Activated CD8-positive, alpha-beta T cell treated with anti-CD3 and anti-CD28 coated beads, Interleukin-2, amount 10 ng/mL, durations not matched to agents 7 days and 5 days (primary cell): Measurements from ENCODE around the gene TMEM198. TPM values are rescaled to one million over a fixed set of nuclear protein-coding genes. Genes with fewer than 3 reads are reported as not detected.

Source experiments
- ATAC-seq: fragments of 150-1000 bp; cut with Tn5 transposase; one replicate; pipeline ENCODE4 v1.10.0; 2021; ENCODE audit warnings: moderate library complexity
- CTCF ChIA-PET: fragments of 350-600 bp; sonication (Branson Sonifier 250); formaldehyde crosslinking; loops from one replicate; lab custom pipeline; 2021; ENCODE audit warnings: antibody characterized with exemption; lab: Charles Lee
- POLR2A ChIA-PET: fragments of 350-600 bp; sonication (Branson Sonifier 250); formaldehyde crosslinking; loops from one replicate; lab custom pipeline; 2021; ENCODE audit warnings: antibody characterized with exemption; lab: Charles Lee
- DNase-seq: peaks from one replicate; pipeline ENCODE4 v3.0.0-alpha.2; 2020
- H3K27ac Mint-ChIP-seq: one replicate; pipeline ENCODE4 v1.8.0; 2021; ENCODE audit warnings: mild to moderate bottlenecking, mixed read lengths
- H3K27me3 Mint-ChIP-seq: one replicate; pipeline ENCODE4 v1.8.0; 2021; ENCODE audit warnings: low read depth, mixed read lengths
- H3K36me3 Mint-ChIP-seq: one replicate; pipeline ENCODE4 v1.8.0; 2021; ENCODE audit warnings: low read depth, mixed read lengths
- H3K4me1 Mint-ChIP-seq: one replicate; pipeline ENCODE4 v1.8.0; 2021; ENCODE audit warnings: low read depth, mixed read lengths
- H3K4me3 Mint-ChIP-seq: one replicate; pipeline ENCODE4 v1.8.0; 2021; ENCODE audit warnings: mild to moderate bottlenecking, mixed read lengths
- H3K9me3 Mint-ChIP-seq: one replicate; pipeline ENCODE4 v1.8.0; 2022; ENCODE audit warnings: mixed read lengths; ENCODE audit not compliant: insufficient read depth
- total RNA-seq, 2 experiments: library from RNA; stranded (reverse); gene quantifications; one replicate each; pipeline ENCODE4 v1.2.3, GENCODE V29; 2021

TMEM198 gene
- total RNA-seq, 2 experiments from 2014 or later = 0.47 to 0.60 TPM

GRCh38 chr2:219510512-219511135 lies 33.2 kb upstream of the TMEM198 start:
- H3K27me3 Mint-ChIP-seq = peaks cover 49% of the 10 kb centered on the region
- DNase-seq (no peak), ATAC-seq (no peak)
- CTCF ChIA-PET = interaction anchor here (0.6 to 4.1 kb wide), 8 partner anchors 10 to 92 kb away, joined by 3 to 34 read pairs (median 5); partner anchors contain the start of gene GMPPA
- peaks cover 15% of the 10 kb centered on the region for H3K4me1 Mint-ChIP-seq
- H3K9me3 Mint-ChIP-seq = no peaks in the 10 kb centered on the region
- no peak overlapping the region for H3K4me3 Mint-ChIP-seq
- H3K36me3 Mint-ChIP-seq = peaks cover 2% of the 10 kb centered on the region
- no peak overlapping the region for H3K27ac Mint-ChIP-seq
- POLR2A ChIA-PET = interaction anchor here (0.6 kb wide), 1 partner anchor 618 kb away, joined by 3 read pairs; no protein-coding TSS in a partner anchor

DNA sequence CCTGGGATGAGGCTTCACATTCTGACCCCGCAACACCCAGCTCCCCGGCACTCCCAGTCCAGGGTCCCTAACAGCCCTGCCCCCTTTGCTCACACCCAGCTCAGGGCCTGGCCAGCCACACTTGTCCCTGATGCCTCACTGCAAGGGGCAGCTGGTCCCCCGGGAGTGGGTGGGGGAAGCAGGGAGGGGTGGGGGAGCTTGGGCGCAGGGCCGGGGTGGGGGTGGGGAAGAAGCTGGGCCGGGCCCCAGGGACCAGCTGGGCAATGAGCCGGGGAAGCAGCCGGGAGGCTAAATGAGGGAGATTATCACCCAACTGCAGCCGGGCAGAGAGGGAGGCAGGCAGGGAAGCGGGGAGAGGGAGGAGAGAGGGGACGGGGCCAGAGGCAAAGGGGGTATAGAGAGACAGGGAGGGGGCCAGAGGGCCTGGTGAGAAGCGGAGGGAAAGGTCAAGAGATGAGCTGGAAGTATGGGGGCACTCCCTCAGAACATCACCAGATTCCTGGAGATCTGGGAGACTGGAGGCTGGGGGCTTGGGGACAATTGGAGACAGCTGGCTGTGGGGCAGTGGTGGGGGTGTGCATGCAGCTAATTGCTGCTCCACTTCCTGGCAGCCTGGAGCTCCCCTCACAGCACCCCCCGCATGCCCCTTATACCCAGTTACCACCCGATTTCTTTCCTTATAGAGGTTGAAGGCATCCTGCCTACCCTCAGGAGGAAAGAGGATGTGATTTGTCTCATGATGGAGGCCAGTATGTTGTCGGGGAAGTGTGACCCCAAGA lies 32.1 kb upstream of the TMEM198 start:
- no peak for ATAC-seq
- Mint-ChIP-seq H3K4me3 (no peak overlapping the region), H3K4me1 (peaks cover 15% of the 10 kb centered on the region), H3K9me3 (no peaks in the 10 kb centered on the region), H3K27me3 (peaks cover 59% of the 10 kb centered on the region), H3K27ac (no peak overlapping the region), H3K36me3 (peaks cover under 1% of the 10 kb centered on the region)
- no peak for DNase-seq
- CTCF ChIA-PET = interaction anchor here (0.8 to 4.1 kb wide), 5 partner anchors 11 to 131 kb away, joined by 3 to 22 read pairs (median 3); no protein-coding TSS in a partner anchor
- POLR2A ChIA-PET = interaction anchor here (0.6 kb wide), 1 partner anchor 12 kb away, joined by 6 read pairs; no protein-coding TSS in a partner anchor

- CTCF ChIA-PET = interaction anchor here (0.7 to 4.1 kb wide), 5 partner anchors 12 to 130 kb away, joined by 3 to 22 read pairs (median 3); partner anchors contain the start of gene GMPPA
- DNase-seq (no peak), ATAC-seq (no peak)
- no peak overlapping the region for H3K4me3 Mint-ChIP-seq
- H3K27ac Mint-ChIP-seq = no peak overlapping the region
- H3K27me3 Mint-ChIP-seq = peaks cover 67% of the 10 kb centered on the region
- H3K9me3 Mint-ChIP-seq = no peaks in the 10 kb centered on the region
- POLR2A ChIA-PET = no interaction called here
- no peaks in the 10 kb centered on the region for H3K36me3 Mint-ChIP-seq
- peaks cover 15% of the 10 kb centered on the region for H3K4me1 Mint-ChIP-seq
Measured at GRCh38 chr2:219512524-219513216, 31.2 kb upstream of the TMEM198 start.

DNA sequence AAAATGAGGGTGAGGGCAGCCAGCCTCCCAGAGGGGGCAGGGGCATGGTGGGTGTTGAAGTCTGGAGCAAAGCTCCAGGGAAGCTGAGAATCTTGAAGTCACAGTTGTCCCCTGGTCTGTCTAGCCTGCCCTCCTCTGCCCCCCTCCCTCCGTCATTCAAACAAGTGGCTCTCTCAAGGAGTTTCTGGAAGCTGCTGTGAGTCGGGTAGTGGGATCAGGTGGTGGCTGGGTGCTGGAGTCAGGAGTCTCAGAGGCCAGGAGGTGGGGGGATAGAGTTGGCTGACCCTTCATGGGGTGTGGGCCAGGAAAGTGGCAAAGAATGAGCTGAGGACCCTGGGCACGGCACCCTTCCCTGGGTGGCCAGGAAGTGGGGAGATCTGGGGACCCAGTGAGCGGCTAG lies 30.0 kb upstream of the TMEM198 start:
- Mint-ChIP-seq H3K36me3 (no peaks in the 10 kb centered on the region), H3K4me1 (peaks cover 15% of the 10 kb centered on the region), H3K9me3 (no peaks in the 10 kb centered on the region), H3K27ac (no peak overlapping the region), H3K27me3 (peaks cover 75% of the 10 kb centered on the region), H3K4me3 (no peak overlapping the region)
- POLR2A ChIA-PET = no interaction called here
- no peak for DNase-seq
- ATAC-seq = no peak
- CTCF ChIA-PET = interaction anchor here (1.0 to 4.1 kb wide), 4 partner anchors 14 to 129 kb away, joined by 3 to 22 read pairs (median 3); no protein-coding TSS in a partner anchor

DNA sequence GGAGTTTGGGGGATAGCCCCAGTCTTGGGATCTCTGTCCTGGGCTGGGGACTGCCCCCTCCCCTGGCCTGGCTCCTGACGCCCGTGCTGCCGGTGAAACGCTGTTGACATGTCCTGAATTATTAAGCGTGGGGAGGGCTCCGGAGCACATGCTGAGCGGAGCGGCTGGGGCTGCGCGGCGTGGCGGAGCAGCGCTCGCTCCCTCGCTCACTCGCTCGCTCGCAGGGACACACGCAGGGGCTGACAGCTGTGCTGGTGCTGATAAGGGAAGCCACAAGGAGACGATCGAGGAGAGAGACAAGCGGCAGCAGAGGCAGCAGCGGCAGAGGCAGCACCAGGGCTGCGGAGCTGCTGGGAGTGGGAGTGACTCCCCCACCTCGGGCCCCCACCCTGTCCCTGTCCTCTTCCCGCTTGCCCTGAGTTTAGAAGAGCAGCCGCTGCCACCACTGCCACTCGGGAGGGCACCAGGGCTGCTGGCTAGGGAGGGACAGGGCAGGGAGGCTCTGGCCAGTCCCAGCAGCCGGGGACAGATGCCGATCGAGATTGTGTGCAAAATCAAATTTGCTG lies 29.5 kb upstream of the TMEM198 start, which contains the start of gene ASIC4:
TSS of gene ASIC4 (plus strand) at position 287 of the 566 bp plus-strand sequence. CDS start at position 530, 243 bp downstream.
- Mint-ChIP-seq H3K36me3 (no peaks in the 10 kb centered on the region), H3K27me3 (peaks cover 74% of the 10 kb centered on the region), H3K4me1 (peaks cover 15% of the 10 kb centered on the region), H3K9me3 (no peaks in the 10 kb centered on the region), H3K27ac (no peak within 1 kb of the TSS), H3K4me3 (no peak within 1 kb of the TSS)
- DNase-seq = no peak
- POLR2A ChIA-PET = interaction anchor here (0.7 kb wide), 1 partner anchor 11 kb away, joined by 3 read pairs; no protein-coding TSS in a partner anchor
- CTCF ChIA-PET = interaction anchor here (1.1 to 4.1 kb wide), 3 partner anchors 14 to 111 kb away, joined by 3 to 22 read pairs (median 3); no protein-coding TSS in a partner anchor
- peak; percentile 27 for ATAC-seq

- ATAC-seq = no peak
- no peak overlapping the region for H3K27ac Mint-ChIP-seq
- POLR2A ChIA-PET = interaction anchor here (0.6 to 0.7 kb wide), 2 partner anchors 11 to 18 kb away, joined by 3 read pairs; no protein-coding TSS in a partner anchor
- CTCF ChIA-PET = interaction anchor here (1.0 to 4.1 kb wide), 4 partner anchors 15 to 16 kb away, joined by 3 to 22 read pairs (median 4); partner anchors contain the start of gene GMPPA
- no peak overlapping the region for H3K4me3 Mint-ChIP-seq
- peaks cover 73% of the 10 kb centered on the region for H3K27me3 Mint-ChIP-seq
- H3K4me1 Mint-ChIP-seq = peaks cover 12% of the 10 kb centered on the region
- no peak for DNase-seq
- no peaks in the 10 kb centered on the region for H3K36me3 Mint-ChIP-seq
- no peaks in the 10 kb centered on the region for H3K9me3 Mint-ChIP-seq
Measured at GRCh38 chr2:219514836-219515235, 29.0 kb upstream of the TMEM198 start.

- CTCF ChIA-PET = interaction anchor here (1.0 to 1.7 kb wide), 2 partner anchors 13 to 17 kb away, joined by 4 to 5 read pairs; partner anchors contain the start of gene GMPPA
- H3K27ac Mint-ChIP-seq = no peak overlapping the region
- ATAC-seq = no peak
Measured at GRCh38 chr2:219515874-219516629, 27.8 kb upstream of the TMEM198 start.

DNA sequence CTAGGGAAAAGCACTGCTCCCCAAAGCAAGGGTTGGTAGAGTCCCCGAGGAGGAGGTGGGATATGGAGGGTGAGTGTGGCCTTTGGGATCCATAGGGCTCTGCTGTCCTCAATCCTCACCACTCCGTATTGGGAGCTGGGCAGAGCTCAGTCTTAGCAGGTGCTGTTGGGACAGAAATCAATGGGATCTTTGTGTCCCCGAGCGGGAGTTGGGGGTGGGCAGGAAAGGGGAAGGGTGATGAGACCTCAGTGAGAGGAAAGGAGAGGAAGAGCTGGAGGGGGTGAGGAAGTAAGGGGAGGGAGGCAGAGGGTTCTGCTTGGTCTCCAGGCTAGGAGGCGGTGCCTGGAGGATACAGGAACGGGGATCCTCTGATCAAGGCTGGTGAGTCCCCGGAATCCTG lies 26.9 kb upstream of the TMEM198 start:
- Mint-ChIP-seq H3K4me1 (peaks cover 9% of the 10 kb centered on the region), H3K36me3 (no peaks in the 10 kb centered on the region), H3K27me3 (peaks cover 71% of the 10 kb centered on the region), H3K27ac (no peak overlapping the region), H3K4me3 (no peak overlapping the region), H3K9me3 (no peaks in the 10 kb centered on the region)
- ChIA-PET POLR2A (no interaction called here), CTCF (no interaction called here)
- DNase-seq (no peak), ATAC-seq (no peak)

More at GRCh38 chr2:219515874-219516629, 27.8 kb upstream of the TMEM198 start:
- POLR2A ChIA-PET = no interaction called here
- DNase-seq = no peak
- Mint-ChIP-seq H3K36me3 (no peaks in the 10 kb centered on the region), H3K4me1 (peaks cover 9% of the 10 kb centered on the region), H3K4me3 (no peak overlapping the region), H3K9me3 (no peaks in the 10 kb centered on the region), H3K27me3 (peaks cover 69% of the 10 kb centered on the region)

- no peaks in the 10 kb centered on the region for H3K9me3 Mint-ChIP-seq
- ChIA-PET POLR2A (interaction anchor here (0.7 kb wide), 1 partner anchor 10 kb away, joined by 4 read pairs; no protein-coding TSS in a partner anchor), CTCF (interaction anchor here (0.8 to 4.3 kb wide), 5 partner anchors 8 to 115 kb away, joined by 3 to 24 read pairs (median 5); no protein-coding TSS in a partner anchor)
- H3K4me1 Mint-ChIP-seq = peaks cover 10% of the 10 kb centered on the region
- ATAC-seq = no peak
- no peak for DNase-seq
- H3K4me3 Mint-ChIP-seq = no peak overlapping the region
- no peak overlapping the region for H3K27ac Mint-ChIP-seq
- peaks cover 65% of the 10 kb centered on the region for H3K27me3 Mint-ChIP-seq
- no peaks in the 10 kb centered on the region for H3K36me3 Mint-ChIP-seq
Measured at GRCh38 chr2:219517954-219518778, 25.7 kb upstream of the TMEM198 start.
